ENCODE results near the gene MAP3K1.

GRCh38 chr5:56941981-56942380 is 126.6 kb downstream of the MAP3K1 start:
- TF ChIP-seq CTCF (IDR thresholded peaks at IDR 0.05): no peak
- no peak for TF ChIP-seq POLR2A (IDR thresholded peaks at IDR 0.05)
